Adrenal gland (tissue), 5 donors: ENCODE results near the gene NT5C2.

Source experiments
- POLR2A ChIP-seq, 2 donors: fragments of 450-650 bp; IDR thresholded peaks; one replicate each; pipeline ENCODE4 v1.6.1; 2017; ENCODE audit warnings: antibody characterized with exemption in 2 of 2, mild to moderate bottlenecking in 2 of 2, moderate library complexity in 1 of 2
- TF ChIP-seq, protein P1 (sequence below), 6 experiments: fragments of 450-650 bp in 4 of 6; fragments of 200-600 bp in 2 of 6; sonication (generic) in 1 of 6; IDR thresholded peaks; 1 replicate in 5 of 6; 2 replicates in 1 of 6; pipeline versions ENCODE4 v1.5.1 to v1.8.0; 2016 to 2021; ENCODE audit warnings: antibody characterized with exemption in 6 of 6, mild to moderate bottlenecking in 2 of 6, moderate library complexity in 1 of 6
- donor health status: DM: no; HTN: no; CAD: no.

DNA sequence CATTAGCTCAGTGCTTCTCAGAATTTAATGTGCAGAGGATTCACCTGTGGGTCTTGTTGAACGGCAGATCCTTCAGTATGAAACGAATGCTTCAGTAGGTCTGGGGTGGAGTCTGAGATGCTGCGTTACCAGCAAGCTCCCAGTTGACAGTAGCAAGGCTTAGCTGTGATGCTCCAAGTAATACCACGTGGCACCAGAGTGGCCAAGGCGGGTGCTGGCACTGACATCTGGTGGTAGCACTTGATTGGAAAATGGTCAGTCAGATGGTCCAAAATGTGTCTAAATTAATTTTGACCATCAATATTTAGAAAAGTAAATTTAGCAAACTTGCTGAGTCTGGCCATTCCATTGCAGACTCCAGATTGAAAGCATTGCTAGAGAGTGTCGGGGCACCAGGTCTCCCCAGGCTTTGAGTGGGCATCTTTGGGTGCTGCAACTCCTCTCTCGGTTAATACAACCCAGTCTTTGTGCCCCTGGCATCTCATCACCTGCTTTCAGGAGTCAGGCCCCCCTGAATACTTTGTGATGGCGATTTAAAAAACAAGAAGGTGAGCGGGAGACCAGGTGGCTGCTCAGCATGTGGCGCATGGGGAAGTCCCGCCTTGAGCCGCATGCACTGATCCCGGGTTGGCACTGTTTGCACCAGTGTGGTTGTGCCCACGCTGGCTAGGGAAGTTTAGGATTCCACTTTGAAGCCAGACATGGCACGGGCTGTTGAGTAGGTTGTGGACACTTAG, 130.1 kb downstream of the NT5C2 start:
- no peak for TF ChIP-seq POLR2A (IDR thresholded peaks at IDR 0.05)
- TF ChIP-seq, protein P1, sequence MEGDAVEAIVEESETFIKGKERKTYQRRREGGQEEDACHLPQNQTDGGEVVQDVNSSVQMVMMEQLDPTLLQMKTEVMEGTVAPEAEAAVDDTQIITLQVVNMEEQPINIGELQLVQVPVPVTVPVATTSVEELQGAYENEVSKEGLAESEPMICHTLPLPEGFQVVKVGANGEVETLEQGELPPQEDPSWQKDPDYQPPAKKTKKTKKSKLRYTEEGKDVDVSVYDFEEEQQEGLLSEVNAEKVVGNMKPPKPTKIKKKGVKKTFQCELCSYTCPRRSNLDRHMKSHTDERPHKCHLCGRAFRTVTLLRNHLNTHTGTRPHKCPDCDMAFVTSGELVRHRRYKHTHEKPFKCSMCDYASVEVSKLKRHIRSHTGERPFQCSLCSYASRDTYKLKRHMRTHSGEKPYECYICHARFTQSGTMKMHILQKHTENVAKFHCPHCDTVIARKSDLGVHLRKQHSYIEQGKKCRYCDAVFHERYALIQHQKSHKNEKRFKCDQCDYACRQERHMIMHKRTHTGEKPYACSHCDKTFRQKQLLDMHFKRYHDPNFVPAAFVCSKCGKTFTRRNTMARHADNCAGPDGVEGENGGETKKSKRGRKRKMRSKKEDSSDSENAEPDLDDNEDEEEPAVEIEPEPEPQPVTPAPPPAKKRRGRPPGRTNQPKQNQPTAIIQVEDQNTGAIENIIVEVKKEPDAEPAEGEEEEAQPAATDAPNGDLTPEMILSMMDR (IDR thresholded peaks at IDR 0.05), result peak in 1 of 6 experiments; percentile 9
